Measurements from ENCODE around the gene PI3. TPM values are rescaled to one million over a fixed set of nuclear protein-coding genes. Genes with fewer than 3 reads are reported as not detected.

Gene PI3
- total and polyA plus RNA-seq, 2 of the 8 experiments (the other 6 are each of a cell fraction or from before 2014, with no cell fraction given): not detected

DNA sequence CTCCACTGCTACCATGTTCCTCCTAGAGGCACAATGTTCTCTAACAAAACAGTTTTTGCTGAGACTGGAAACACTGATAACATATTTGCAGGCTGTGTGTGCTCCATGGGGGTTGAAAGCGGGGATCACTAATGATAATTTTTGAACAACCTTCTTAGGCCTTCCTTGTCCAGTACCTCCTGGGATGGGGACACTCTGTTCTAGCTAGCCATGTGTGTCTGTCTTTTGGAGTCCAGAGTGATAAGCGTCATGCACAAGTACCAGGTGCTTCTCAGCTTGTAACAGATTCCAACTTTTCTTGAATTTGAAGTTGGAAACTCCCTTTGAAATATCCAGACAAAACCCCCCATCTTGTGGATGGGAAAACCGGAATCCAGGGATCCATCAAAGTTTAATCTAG lies 15.2 kb downstream of the PI3 start:
- CTCF ChIA-PET (ENCODE audit: partially characterized antibody): interaction anchor here (1.1 to 3.5 kb wide), 2 partner anchors 11 to 50 kb away, joined by 4 to 18 read pairs; no protein-coding TSS in a partner anchor
- no peak overlapping the region for H3K23ac ChIP-seq (ENCODE audit: insufficient read length)
- H3K9me3 ChIP-seq (ENCODE audit: insufficient read depth in 2 of 2, low read depth in 1 of 2, low read length in 1 of 2): no peaks in the 10 kb centered on the region
- no peak for TF ChIP-seq ZNF274 (IDR thresholded peaks at IDR 0.05; ENCODE audit: borderline replicate concordance, extremely low read depth, low read length)
- TF ChIP-seq CBX8 (IDR thresholded peaks at IDR 0.05; ENCODE audit: borderline replicate concordance, low read depth, low read length): no peak
- no peak for TF ChIP-seq BRCA1 (IDR thresholded peaks at IDR 0.05; ENCODE audit: low read depth, low read length)
- TF ChIP-seq, protein P1, sequence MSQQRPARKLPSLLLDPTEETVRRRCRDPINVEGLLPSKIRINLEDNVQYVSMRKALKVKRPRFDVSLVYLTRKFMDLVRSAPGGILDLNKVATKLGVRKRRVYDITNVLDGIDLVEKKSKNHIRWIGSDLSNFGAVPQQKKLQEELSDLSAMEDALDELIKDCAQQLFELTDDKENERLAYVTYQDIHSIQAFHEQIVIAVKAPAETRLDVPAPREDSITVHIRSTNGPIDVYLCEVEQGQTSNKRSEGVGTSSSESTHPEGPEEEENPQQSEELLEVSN (IDR thresholded peaks at IDR 0.05): no peak
- TF ChIP-seq KDM4A (IDR thresholded peaks at IDR 0.05; ENCODE audit: low read depth, low read length, severe bottlenecking): no peak
- TF ChIP-seq TCF12 (IDR thresholded peaks at IDR 0.05; ENCODE audit: low read depth, low read length): no peak
- no peak for TF ChIP-seq BACH1 (IDR thresholded peaks at IDR 0.05; ENCODE audit: low read length)
- TF ChIP-seq POU5F1 (IDR thresholded peaks at IDR 0.05; ENCODE audit: low read depth, low read length): no peak

More for the DNA sequence above, 15.2 kb downstream of the PI3 start:
- Histone ChIP-seq H2BK120ac (replicated peaks; ENCODE audit: low read depth, low read length) (no peak overlapping the region), H3K23me2 (ENCODE audit: low read depth, low read length) (no peaks in the 10 kb centered on the region), H3K27ac (ENCODE audit: low read depth, low read length) (no peak overlapping the region), H3K4ac (replicated peaks; ENCODE audit: insufficient read length, low read depth, low read length) (no peak overlapping the region), H3K36me3 (ENCODE audit: control insufficient read depth in 2 of 4, insufficient read depth in 4 of 4, low read length in 3 of 4) (no peaks in the 10 kb centered on the region), H3K14ac (ENCODE audit: insufficient read length) (no peak overlapping the region), H3K79me2 (ENCODE audit: control insufficient read depth in 1 of 2, insufficient read depth in 2 of 2, low read length in 2 of 2) (no peaks in the 10 kb centered on the region), H2BK15ac (ENCODE audit: low read length) (no peak overlapping the region), H3K56ac (replicated peaks; ENCODE audit: insufficient read length, low read depth, low read length) (no peak overlapping the region), H2BK20ac (ENCODE audit: low read length) (no peak overlapping the region), H4K5ac (ENCODE audit: insufficient read length, low read depth, low read length) (no peak overlapping the region), H4K8ac (ENCODE audit: extremely low read depth, insufficient read depth, low read length) (no peak overlapping the region), H3K27me3 (replicated peaks in 1 of 4; ENCODE audit: control insufficient read depth in 3 of 4, extremely low read depth in 1 of 4, insufficient read depth in 3 of 4, low read length in 3 of 4) (no peaks in the 10 kb centered on the region), H3K9ac (replicated peaks in 1 of 4; ENCODE audit: extremely low read depth in 1 of 4, low read depth in 3 of 4, low read length in 3 of 4) (no peak overlapping the region), H3K4me3 (ENCODE audit: extremely low read depth in 1 of 4, insufficient read depth in 2 of 4, low read depth in 3 of 4, low read length in 4 of 4) (no peak overlapping the region), H2BK12ac (ENCODE audit: low read depth, low read length) (no peak overlapping the region), H3K4me1 (replicated peaks in 1 of 4; ENCODE audit: control insufficient read depth in 3 of 4, insufficient read depth in 4 of 4, low read length in 3 of 4) (no peaks in the 10 kb centered on the region), H2AK5ac (ENCODE audit: low read depth, low read length) (no peak overlapping the region), H2AFZ (ENCODE audit: low read length) (no peak overlapping the region), H4K91ac (replicated peaks; ENCODE audit: insufficient read length, low read length) (no peak overlapping the region), H2BK5ac (ENCODE audit: low read depth, low read length) (no peak overlapping the region), H3K18ac (ENCODE audit: extremely low read depth, low read length) (no peak overlapping the region), H3K4me2 (ENCODE audit: insufficient read depth in 1 of 2, low read depth in 2 of 2, low read length in 2 of 2) (no peak overlapping the region), H4K20me1 (replicated peaks in 1 of 2; ENCODE audit: control insufficient read depth in 1 of 2, insufficient read depth in 2 of 2, low read length in 2 of 2) (no peaks in the 10 kb centered on the region), H3K79me1 (ENCODE audit: low read depth, low read length) (no peaks in the 10 kb centered on the region)
- 87% methylated on average over 3 of the region's 3 CpGs; no CpG with 5 or more reads in 1 of the 2 experiments for WGBS, 2 experiments (ENCODE audit: extremely low coverage in 1 of 2, insufficient coverage in 1 of 2, insufficient read length in 1 of 2, insufficient replicate concordance in 2 of 2, low coverage in 1 of 2, low lambda C conversion rate in 2 of 2, missing lambda C conversion rate in 1 of 2)
- POLR2A ChIA-PET (ENCODE audit: partially characterized antibody): no interaction called here
- DNase-seq (ENCODE audit: low read depth in 1 of 2, low spot score in 2 of 2): no peak
- no peak for FAIRE-seq
